Measurements from ENCODE around the gene GPSM1. TPM values are rescaled to one million over a fixed set of nuclear protein-coding genes. Genes with fewer than 3 reads are reported as not detected.

The GPSM1 gene
- total RNA-seq (2021) (14.2 to 16.2 TPM (median 16.2 TPM) in 3 replicates), Bru-seq, nascent RNA (percentile 34 among the genes with signal in this experiment)
- long read RNA-seq, experiment 1, transcript GPSM1-205 (14 exons, 3,633 nt) = major isoform, 26 of 52 reads
- long read RNA-seq, experiment 1, partial matches to known transcripts = 14 of 52 reads
- long read RNA-seq, experiment 1, other reads (novel, unspliced or antisense) = 10 of 52 reads
- long read RNA-seq, experiment 2, transcript GPSM1-205 (14 exons, 3,633 nt) = major isoform, 6 of 20 reads
- long read RNA-seq, experiment 2, partial matches to known transcripts = 9 of 20 reads
- long read RNA-seq, experiment 2, other reads (novel, unspliced or antisense) = 3 of 20 reads
- long read RNA-seq, experiment 3, partial matches to known transcripts = 0 of 2 reads
- long read RNA-seq, experiment 3, other reads (novel, unspliced or antisense) = 2 of 2 reads

GRCh38 chr9:136327304-136327974 lies at the start of gene GPSM1:
Gene GPSM1 (plus strand): TSS chr9:136327539. CDS start chr9:136327696, 157 bp downstream.
- H3K4me3 Mint-ChIP-seq = peak within 1 kb of the TSS; percentile 56
- peak; percentile 25 for ATAC-seq
- ChIA-PET POLR2A (interaction anchor here (0.6 kb wide), 1 partner anchor 39 kb away, joined by 3 read pairs; no protein-coding TSS in a partner anchor), CTCF (interaction anchor here (0.6 to 3.4 kb wide), 8 partner anchors 10 to 736 kb away, joined by 3 to 19 read pairs (median 4); no protein-coding TSS in a partner anchor)
- H3K36me3 Mint-ChIP-seq = no peaks in the 10 kb centered on the region
- H3K4me1 Mint-ChIP-seq = peaks cover 7% of the 10 kb centered on the region
- no peak for DNase-seq (ENCODE audit: low spot score)
- no peak within 1 kb of the TSS for H3K27ac Mint-ChIP-seq
- H3K27me3 Mint-ChIP-seq (ENCODE audit: low read depth) = no peaks in the 10 kb centered on the region
- H3K9me3 Mint-ChIP-seq = no peaks in the 10 kb centered on the region
- TF ChIP-seq PREB (CRISPR knock-in tag; IDR thresholded peaks at IDR 0.05; ENCODE audit: borderline replicate concordance) = no peak
- no peak for TF ChIP-seq ZNF416 (CRISPR knock-in tag; IDR thresholded peaks at IDR 0.05)
- TF ChIP-seq FOXJ3 (CRISPR knock-in tag; IDR thresholded peaks at IDR 0.05; ENCODE audit: borderline replicate concordance) = no peak
- peak; percentile 48; the same call in 1 of the 2 replicates for TF ChIP-seq SP1 (CRISPR knock-in tag; conservative IDR thresholded peaks at IDR 0.05)

GRCh38 chr9:136277746-136278145 lies 49.6 kb upstream of the GPSM1 start:
- DNase-seq (ENCODE audit: low spot score) = no peak
- Mint-ChIP-seq H3K9me3 (peaks cover 4% of the 10 kb centered on the region; the same call in 1 of the 2 replicates), H3K27me3 (ENCODE audit: low read depth) (no peaks in the 10 kb centered on the region), H3K4me1 (no peaks in the 10 kb centered on the region), H3K27ac (no peak overlapping the region), H3K36me3 (no peaks in the 10 kb centered on the region), H3K4me3 (no peak overlapping the region)
- no peak for TF ChIP-seq ZBTB43 (CRISPR knock-in tag; IDR thresholded peaks at IDR 0.05)
- TF ChIP-seq NFE2L1 (CRISPR knock-in tag; IDR thresholded peaks at IDR 0.05) = no peak
- TF ChIP-seq MAX (CRISPR knock-in tag; IDR thresholded peaks at IDR 0.05) = no peak
- TF ChIP-seq NR3C1 (CRISPR knock-in tag; conservative IDR thresholded peaks at IDR 0.05; ENCODE audit: low read depth) = no peak
- TF ChIP-seq USF1 (CRISPR knock-in tag; IDR thresholded peaks at IDR 0.05) = no peak
- TF ChIP-seq ZNF232 (CRISPR knock-in tag; IDR thresholded peaks at IDR 0.05) = no peak
- no peak for TF ChIP-seq GABPB1 (CRISPR knock-in tag; IDR thresholded peaks at IDR 0.05)
- TF ChIP-seq HMGA2 (CRISPR knock-in tag; IDR thresholded peaks at IDR 0.05) = no peak
- POLR2A ChIA-PET = no interaction called here
- ATAC-seq = no peak; the same call in 1 of the 2 replicates
- CTCF ChIA-PET = interaction anchor here (0.6 to 3.3 kb wide), 11 partner anchors 9 to 155 kb away, joined by 3 to 20 read pairs (median 4); partner anchors contain the start of gene CCDC187

GRCh38 chr9:136278221-136278620 lies 49.1 kb upstream of the GPSM1 start:
- Mint-ChIP-seq H3K27me3 (ENCODE audit: low read depth) (no peaks in the 10 kb centered on the region), H3K27ac (no peak overlapping the region), H3K4me3 (no peak overlapping the region), H3K36me3 (no peaks in the 10 kb centered on the region), H3K9me3 (peaks cover 4% of the 10 kb centered on the region; the same call in 1 of the 2 replicates), H3K4me1 (no peaks in the 10 kb centered on the region)
- ATAC-seq (no peak), DNase-seq (ENCODE audit: low spot score) (no peak)
- ChIA-PET POLR2A (no interaction called here), CTCF (interaction anchor here (0.6 to 3.3 kb wide), 7 partner anchors 9 to 156 kb away, joined by 3 to 10 read pairs (median 4); no protein-coding TSS in a partner anchor)
- TF ChIP-seq AFF4 (CRISPR knock-in tag; IDR thresholded peaks at IDR 0.05; ENCODE audit: borderline replicate concordance) (no peak), CDX4 (CRISPR knock-in tag; IDR thresholded peaks at IDR 0.05; ENCODE audit: borderline replicate concordance) (no peak), ZNF281 (CRISPR knock-in tag; IDR thresholded peaks at IDR 0.05) (no peak), USF1 (CRISPR knock-in tag; IDR thresholded peaks at IDR 0.05) (no peak), ZNF671 (CRISPR knock-in tag; IDR thresholded peaks at IDR 0.05) (no peak), IRF2 (CRISPR knock-in tag; IDR thresholded peaks at IDR 0.05; ENCODE audit: borderline replicate concordance, low read depth) (no peak)

Data from WTC11 (cell line).